ENCODE data around the gene OR2T1.
"Not testable (repeated sequence)": the region's sequence is repeated elsewhere in the genome, so short reads cannot be mapped to it uniquely, and the experiment has no call there.

Gene OR2T1

GRCh38 chr1:248402748-248403147 is at the start of gene OR2T1:
OR2T1 (plus strand) TSS chr1:248403048; CDS start chr1:248406148, 3,100 bp downstream.
- DNase-seq (ENCODE audit: low spot score) = no peak

- no peak for DNase-seq (ENCODE audit: low spot score)
These were observed 43.4 kb upstream of the OR2T1 start for GRCh38 chr1:248359415-248359814.

- DNase-seq (ENCODE audit: low spot score) = peak; percentile 72
These were observed 41.6 kb upstream of the OR2T1 start, which contains the start of gene OR2T4 for GRCh38 chr1:248361121-248361715. OR2T4 (plus strand) TSS chr1:248361665; CDS start chr1:248361665, 0 bp downstream.

- DNase-seq (ENCODE audit: low spot score) = no peak
These were observed 36.2 kb upstream of the OR2T1 start for GRCh38 chr1:248366609-248367008.

- no peak for DNase-seq (ENCODE audit: low spot score)
These were observed 30.5 kb upstream of the OR2T1 start for GRCh38 chr1:248372394-248372793.

- no peak for DNase-seq (ENCODE audit: low spot score)
These were observed 29.1 kb upstream of the OR2T1 start for GRCh38 chr1:248373761-248374160.

GRCh38 chr1:248375446-248375845 is 27.4 kb upstream of the OR2T1 start, which contains the start of gene OR2T6:
OR2T6 (plus strand) TSS chr1:248375746; CDS start chr1:248387609, 11,863 bp downstream.
- no peak for DNase-seq (ENCODE audit: low spot score)

GRCh38 chr1:248376916-248377315 is 25.9 kb upstream of the OR2T1 start:
- no peak for DNase-seq (ENCODE audit: low spot score)

- DNase-seq (ENCODE audit: low spot score) = no peak
These were observed 22.0 kb upstream of the OR2T1 start for GRCh38 chr1:248380854-248381253.

GRCh38 chr1:248388426-248388825 is 14.4 kb upstream of the OR2T1 start:
- no peak for DNase-seq (ENCODE audit: low spot score)

- no peak for DNase-seq (ENCODE audit: low spot score)
These were observed 9.8 kb upstream of the OR2T1 start for GRCh38 chr1:248393050-248393449.

- no peak for DNase-seq (ENCODE audit: low spot score)
These were observed 1.2 kb downstream of the OR2T1 start for GRCh38 chr1:248404024-248404423.

- DNase-seq (ENCODE audit: low spot score) = no peak
These were observed 4.2 kb downstream of the OR2T1 start for GRCh38 chr1:248406721-248407692.

GRCh38 chr1:248416226-248416625 is 13.4 kb downstream of the OR2T1 start:
- DNase-seq (ENCODE audit: low spot score) = no peak

- no peak for DNase-seq (ENCODE audit: low spot score)
These were observed 15.0 kb downstream of the OR2T1 start for GRCh38 chr1:248417854-248418253.

- DNase-seq (ENCODE audit: low spot score) = no peak
These were observed 18.5 kb downstream of the OR2T1 start for GRCh38 chr1:248421384-248421783.

- not testable (repeated sequence) for DNase-seq (ENCODE audit: low spot score)
These were observed 24.8 kb downstream of the OR2T1 start for GRCh38 chr1:248427526-248428191.

- DNase-seq (ENCODE audit: low spot score) = not testable (repeated sequence)
These were observed 25.3 kb downstream of the OR2T1 start for GRCh38 chr1:248428192-248428533.

GRCh38 chr1:248431683-248432082 is 28.8 kb downstream of the OR2T1 start:
- not testable (repeated sequence) for DNase-seq (ENCODE audit: low spot score)

- DNase-seq (ENCODE audit: low spot score) = not testable (repeated sequence)
These were observed 29.4 kb downstream of the OR2T1 start for GRCh38 chr1:248432201-248432600.

GRCh38 chr1:248433811-248434415 is 31.1 kb downstream of the OR2T1 start:
- DNase-seq (ENCODE audit: low spot score) = not testable (repeated sequence)

- DNase-seq (ENCODE audit: low spot score) = not testable (repeated sequence)
These were observed 32.1 kb downstream of the OR2T1 start for GRCh38 chr1:248434913-248435312.
